DMS 273 (cell line): ENCODE data around the gene PAFAH1B2.

ENCODE experiments used
- DNase-seq: peaks from one replicate; lab custom pipeline; 2025; ENCODE audit not compliant: unreplicated experiment; lab: John Stamatoyannopoulos, UW

PAFAH1B2 gene

GRCh38 chr11:117220568-117220967 lies 76.5 kb downstream of the PAFAH1B2 start:
- no peak for DNase-seq

GRCh38 chr11:117220999-117221774 lies 77.1 kb downstream of the PAFAH1B2 start:
- DNase-seq: peak; percentile 79

- DNase-seq: peak; percentile 89
These were observed 77.9 kb downstream of the PAFAH1B2 start for GRCh38 chr11:117221775-117222517.

GRCh38 chr11:117222991-117223740 lies 79.1 kb downstream of the PAFAH1B2 start:
- no peak for DNase-seq

GRCh38 chr11:117223741-117224689 lies 79.9 kb downstream of the PAFAH1B2 start:
- no peak for DNase-seq

- DNase-seq: no peak
These were observed 81.6 kb downstream of the PAFAH1B2 start for GRCh38 chr11:117225553-117226170.
